Heart left ventricle (tissue), 13 donors: Measurements from ENCODE around the gene NECTIN2.

Experiments used
- CTCF ChIP-seq, 12 donors: fragments of 200-600 bp; sonication (generic) in 4 of 12; IDR thresholded peaks; one replicate each; pipeline versions ENCODE4 v1.5.0 to v1.8.0; 2018 to 2022; ENCODE audit warnings: antibody characterized with exemption in 12 of 12, mild to moderate bottlenecking in 5 of 12
- POLR2A ChIP-seq, 2 donors: fragments of 450-650 bp; IDR thresholded peaks; one replicate each; pipeline ENCODE4 v1.6.1; 2017; ENCODE audit warnings: antibody characterized with exemption in 2 of 2, mild to moderate bottlenecking in 2 of 2, moderate library complexity in 2 of 2
- donor health status: ischemic (EF 13 %, LVEDD 7.1; RV severe dilation, severe dysfunction).
- donor health status: DM: no; HTN: yes; CAD: no.
- donor health status: DM: no; HTN: no; CAD: no.
- donor health status: ischemic (EF 25% LVEDD 6.9; RV normal size, moderate dysfunction).
- donor health status: ischemic (EF 25% LVEDD 5.7; RV mildly dilated, moderate dysfunction).
- donor health status: ischemic (EF 35%, LVEDD 5.7; RV mildly dilated, moderate dysfunction).
- donor health status: nonischemic (EF 11% LVEDD 7.7; RV severe dilation, severe dysfunction).
- donor health status: DM: yes; HTN: yes; CAD: no.
- donor health status: PGD.
- donor health status: ischemic (EF 29% LVEDD 5.4; RV normal size, mild dysfunction).
- donor health status: nonischemic (EF 23%, LVEDD 6.1; RV moderate dilation, normal function).

DNA sequence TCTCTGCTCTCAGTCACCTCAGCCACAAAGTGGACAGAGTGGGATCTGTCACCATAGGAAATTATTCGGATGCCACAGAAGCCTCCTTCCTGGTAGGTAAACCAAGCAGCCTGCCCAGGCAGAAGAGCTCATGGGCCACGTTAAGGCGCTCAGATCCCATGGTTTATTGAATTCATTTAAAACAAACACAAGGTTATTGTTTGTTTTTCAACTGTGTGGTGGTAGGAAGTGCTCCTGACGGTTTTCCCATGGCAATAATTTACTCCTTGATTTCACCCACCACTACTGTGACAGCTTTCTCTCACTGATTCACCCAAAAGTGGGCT, 22.8 kb upstream of the NECTIN2 start:
- TF ChIP-seq CTCF (IDR thresholded peaks at IDR 0.05) = no peak
- no peak for TF ChIP-seq POLR2A (IDR thresholded peaks at IDR 0.05)
